DMS53 (cell line): ENCODE measurements around the gene TMEM87A.

ENCODE experiments used
- DNase-seq: peaks from one replicate; lab custom pipeline; 2025; lab: John Stamatoyannopoulos, UW

Gene TMEM87A

DNA sequence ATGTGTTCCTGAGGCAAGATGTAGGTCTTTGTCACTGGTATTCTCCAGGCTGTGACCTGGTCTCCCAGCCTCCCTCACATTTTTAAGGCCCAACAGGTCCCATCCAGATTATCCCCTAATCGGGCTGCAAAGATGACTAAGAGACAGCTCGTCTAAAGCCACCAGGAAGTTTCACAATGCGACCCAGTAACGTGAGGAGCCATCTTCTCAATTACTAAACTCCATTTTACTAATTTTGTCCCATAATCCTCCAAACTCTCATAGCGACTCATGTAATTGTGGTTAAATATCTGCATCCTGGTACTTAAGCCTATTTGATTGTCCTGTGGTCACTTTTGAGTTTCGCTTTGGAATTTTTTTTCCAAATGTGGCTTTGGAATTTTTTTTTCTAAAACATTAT is 108.1 kb downstream of the TMEM87A start:
- DNase-seq: no peak

DNA sequence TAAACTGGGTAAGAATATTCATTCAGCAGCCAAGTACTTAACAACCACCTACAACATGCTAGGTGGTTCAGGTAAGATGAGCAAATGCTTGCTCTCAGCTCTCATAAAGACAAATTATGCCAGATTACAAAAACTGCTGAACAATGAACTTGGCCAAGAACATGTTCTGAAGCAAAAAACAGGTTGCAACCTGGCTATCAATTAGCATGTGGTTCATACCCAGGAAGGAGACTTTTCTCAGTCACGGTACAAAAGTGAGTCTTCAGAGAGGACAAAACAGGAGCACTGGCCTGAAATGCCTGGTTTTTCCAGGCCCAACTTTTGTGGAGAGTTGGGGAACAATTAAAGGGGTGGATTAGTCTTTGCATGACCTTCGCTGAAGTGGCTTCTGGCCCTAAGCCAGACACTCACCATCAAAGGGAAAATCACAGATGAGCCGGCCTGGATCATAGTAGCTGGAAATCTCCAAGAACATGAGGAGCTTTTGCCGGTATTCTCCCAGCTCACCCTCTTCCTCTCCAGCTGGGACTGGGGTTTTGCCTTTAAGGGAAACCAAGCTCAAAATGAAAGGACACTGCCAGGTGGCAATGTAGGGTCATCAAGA is 109.2 kb downstream of the TMEM87A start:
- no peak for DNase-seq

DNA sequence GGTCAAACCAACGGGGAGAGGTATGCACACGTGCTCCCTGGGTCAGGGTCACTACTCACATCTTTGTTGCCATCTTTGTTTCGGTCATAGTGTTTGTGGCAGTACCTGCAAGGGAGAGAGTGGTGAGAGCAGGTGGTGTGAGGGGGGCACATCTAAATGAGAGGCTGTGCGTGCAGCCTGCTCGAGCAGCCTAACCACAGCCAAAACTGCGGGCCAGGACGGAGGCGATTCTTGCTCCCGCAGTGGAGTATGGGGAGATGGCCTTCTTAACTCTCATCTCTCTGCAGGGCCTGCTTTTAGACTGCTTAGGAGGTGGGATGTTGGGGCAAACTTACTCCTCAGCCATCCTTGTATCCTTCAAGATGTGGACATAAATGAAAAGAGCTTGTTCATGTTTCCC is 109.9 kb downstream of the TMEM87A start:
- DNase-seq: no peak
